ENCODE data around the gene SCYGR2. TPM values are rescaled to one million over a fixed set of nuclear protein-coding genes. Genes with fewer than 3 reads are reported as not detected.

Gene SCYGR2
- total RNA-seq, 1 experiment from 2014 or later = not detected

- H3K4me3 Mint-ChIP-seq (ENCODE audit: unreplicated experiment) = no peak overlapping the region
- no peak for TF ChIP-seq CTCF (IDR thresholded peaks at IDR 0.05; ENCODE audit: unreplicated experiment)
- CTCF ChIA-PET = interaction anchor here (0.5 kb wide), 1 partner anchor 314 kb away, joined by 3 read pairs; no protein-coding TSS in a partner anchor
- POLR2A ChIA-PET = no interaction called here
- H3K9me3 Mint-ChIP-seq (ENCODE audit: unreplicated experiment) = peaks cover 14% of the 10 kb centered on the region
- H3K4me1 Mint-ChIP-seq (ENCODE audit: insufficient read depth, unreplicated experiment) = no peaks in the 10 kb centered on the region
- H3K27me3 Mint-ChIP-seq (ENCODE audit: insufficient read depth, unreplicated experiment) = no peaks in the 10 kb centered on the region
- no peak overlapping the region for H3K27ac Mint-ChIP-seq (ENCODE audit: low read depth, unreplicated experiment)
- intact Hi-C loops (cut with micrococcal nuclease) = no loop called here
- BruUV-seq (replicated peaks) = no TSS peak
- DNase-seq (ENCODE audit: unreplicated experiment) = no peak
- H3K36me3 Mint-ChIP-seq (ENCODE audit: insufficient read depth, unreplicated experiment) = no peaks in the 10 kb centered on the region
Observed at GRCh38 chr2:227582369-227582768, 16.3 kb upstream of the SCYGR2 start.

GRCh38 chr2:227592694-227593387, 5.9 kb upstream of the SCYGR2 start:
- no peaks in the 10 kb centered on the region for H3K36me3 Mint-ChIP-seq (ENCODE audit: insufficient read depth, unreplicated experiment)
- POLR2A ChIA-PET = interaction anchor here (1.2 kb wide), 2 partner anchors 9 to 25 kb away, joined by 3 to 4 read pairs; no protein-coding TSS in a partner anchor
- H3K4me3 Mint-ChIP-seq (ENCODE audit: unreplicated experiment) = no peak overlapping the region
- DNase-seq (ENCODE audit: unreplicated experiment) = no peak
- BruUV-seq (replicated peaks) = no TSS peak
- TF ChIP-seq CTCF (IDR thresholded peaks at IDR 0.05; ENCODE audit: unreplicated experiment) = no peak
- peaks cover 11% of the 10 kb centered on the region for H3K27me3 Mint-ChIP-seq (ENCODE audit: insufficient read depth, unreplicated experiment)
- intact Hi-C loops (cut with micrococcal nuclease) = no loop called here
- CTCF ChIA-PET = no interaction called here
- peaks cover 10% of the 10 kb centered on the region for H3K9me3 Mint-ChIP-seq (ENCODE audit: unreplicated experiment)
- no peak overlapping the region for H3K27ac Mint-ChIP-seq (ENCODE audit: low read depth, unreplicated experiment)
- H3K4me1 Mint-ChIP-seq (ENCODE audit: insufficient read depth, unreplicated experiment) = peaks cover 6% of the 10 kb centered on the region

GRCh38 chr2:227595797-227596196, 2.9 kb upstream of the SCYGR2 start:
- peaks cover 11% of the 10 kb centered on the region for H3K27me3 Mint-ChIP-seq (ENCODE audit: insufficient read depth, unreplicated experiment)
- no peak overlapping the region for H3K27ac Mint-ChIP-seq (ENCODE audit: low read depth, unreplicated experiment)
- no peaks in the 10 kb centered on the region for H3K36me3 Mint-ChIP-seq (ENCODE audit: insufficient read depth, unreplicated experiment)
- intact Hi-C loops (cut with micrococcal nuclease) = no loop called here
- TF ChIP-seq CTCF (IDR thresholded peaks at IDR 0.05; ENCODE audit: unreplicated experiment) = no peak
- H3K9me3 Mint-ChIP-seq (ENCODE audit: unreplicated experiment) = no peaks in the 10 kb centered on the region
- no TSS peak for BruUV-seq (replicated peaks)
- CTCF ChIA-PET = no interaction called here
- H3K4me3 Mint-ChIP-seq (ENCODE audit: unreplicated experiment) = no peak overlapping the region
- POLR2A ChIA-PET = no interaction called here
- no peak for DNase-seq (ENCODE audit: unreplicated experiment)
- H3K4me1 Mint-ChIP-seq (ENCODE audit: insufficient read depth, unreplicated experiment) = peaks cover 6% of the 10 kb centered on the region

- no peak for DNase-seq (ENCODE audit: unreplicated experiment)
- no peak overlapping the region for H3K27ac Mint-ChIP-seq (ENCODE audit: low read depth, unreplicated experiment)
- peaks cover 6% of the 10 kb centered on the region for H3K4me1 Mint-ChIP-seq (ENCODE audit: insufficient read depth, unreplicated experiment)
- no peak for TF ChIP-seq CTCF (IDR thresholded peaks at IDR 0.05; ENCODE audit: unreplicated experiment)
- intact Hi-C loops (cut with micrococcal nuclease) = no loop called here
- H3K4me3 Mint-ChIP-seq (ENCODE audit: unreplicated experiment) = no peak overlapping the region
- no TSS peak for BruUV-seq (replicated peaks)
- no peaks in the 10 kb centered on the region for H3K9me3 Mint-ChIP-seq (ENCODE audit: unreplicated experiment)
- H3K27me3 Mint-ChIP-seq (ENCODE audit: insufficient read depth, unreplicated experiment) = peaks cover 11% of the 10 kb centered on the region
- ChIA-PET POLR2A (interaction anchor here (0.8 kb wide), 1 partner anchor 169 kb away, joined by 3 read pairs; no protein-coding TSS in a partner anchor), CTCF (interaction anchor here (0.7 kb wide), 1 partner anchor 105 kb away, joined by 4 read pairs; no protein-coding TSS in a partner anchor)
- H3K36me3 Mint-ChIP-seq (ENCODE audit: insufficient read depth, unreplicated experiment) = no peaks in the 10 kb centered on the region
Observed at GRCh38 chr2:227597036-227597435, 1.7 kb upstream of the SCYGR2 start.

Measured in MCF 10A (cell line).